GM19455 (cell line): ENCODE data around the gene CST6.
"Not testable (repeated sequence)": the region's sequence is repeated elsewhere in the genome, so short reads cannot be mapped to it uniquely, and the experiment has no call there.

ENCODE experiments used
- ATAC-seq: cut with Tn5 transposase; IDR thresholded peaks from one replicate; pipeline ENCODE4 v1.9.1; 2021; ENCODE audit not compliant: unreplicated experiment

CST6 gene

DNA sequence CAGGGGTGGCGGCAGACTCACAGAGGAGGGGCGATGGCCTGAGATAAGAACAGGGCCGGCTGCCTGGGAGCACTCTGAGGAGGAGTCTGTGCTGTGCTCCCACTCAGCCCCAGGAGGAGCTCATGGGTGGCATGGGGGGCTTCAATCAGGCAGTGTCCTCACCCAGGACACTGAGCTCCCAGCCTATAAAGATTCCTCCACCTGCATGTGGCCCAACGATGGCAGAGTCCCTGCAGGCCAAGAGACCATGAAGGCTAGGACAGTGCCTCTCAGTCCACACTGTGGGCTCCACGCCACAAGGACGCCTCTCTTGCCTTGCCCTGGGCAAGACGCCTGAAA is 1.9 kb downstream of the CST6 start:
- ATAC-seq, result no peak

DNA sequence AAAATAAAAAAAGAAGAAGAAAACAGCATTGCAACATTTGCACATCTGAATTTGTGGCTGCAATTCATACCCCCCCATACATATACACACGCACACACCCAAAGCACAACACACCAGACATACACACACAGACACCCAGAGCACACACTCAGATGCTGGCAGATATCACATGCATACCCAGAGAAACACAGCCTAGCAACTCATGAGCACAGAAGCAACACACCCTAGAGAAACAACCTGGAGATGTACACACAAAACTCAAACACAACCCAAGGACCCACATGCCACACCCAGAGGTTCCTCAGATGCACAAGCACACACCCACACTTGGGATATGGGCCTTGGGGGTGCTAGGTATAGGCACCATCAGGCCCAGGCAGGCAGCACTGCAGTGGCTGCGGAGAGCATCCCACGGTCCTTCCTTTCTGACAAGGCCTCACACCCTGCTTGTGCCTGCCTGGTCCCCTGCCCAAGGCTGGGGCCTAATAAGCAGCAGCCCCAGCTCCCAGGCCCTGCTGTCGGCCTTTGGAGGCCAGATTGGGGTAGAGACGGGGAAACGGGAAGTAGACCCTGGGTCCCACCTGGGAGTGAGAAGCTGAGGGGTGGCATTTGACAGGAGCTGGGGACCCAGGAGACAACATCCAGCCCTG is 3.1 kb downstream of the CST6 start:
- no peak for ATAC-seq

DNA sequence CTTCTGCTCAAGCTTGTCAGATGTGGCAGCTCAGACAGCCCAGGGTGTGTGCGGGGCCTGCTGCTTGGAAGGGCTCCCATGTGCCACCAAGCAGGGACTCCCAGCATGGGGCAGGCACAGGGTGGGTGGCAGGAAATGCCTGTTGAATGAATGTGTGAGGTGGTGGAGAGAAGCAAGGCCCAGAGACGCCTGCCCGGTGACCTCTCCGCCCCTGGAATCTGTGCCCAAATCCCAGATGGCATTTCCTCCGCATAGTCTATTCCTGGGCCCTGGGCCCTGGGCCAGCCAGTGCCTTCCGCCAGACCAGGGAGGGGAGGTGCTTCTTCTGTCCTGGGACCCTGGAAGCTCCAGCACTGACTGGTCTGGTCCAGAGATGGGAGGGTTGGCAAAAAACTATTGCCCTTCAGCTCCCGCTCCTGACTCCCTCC is 3.7 kb downstream of the CST6 start:
- ATAC-seq, result no peak

DNA sequence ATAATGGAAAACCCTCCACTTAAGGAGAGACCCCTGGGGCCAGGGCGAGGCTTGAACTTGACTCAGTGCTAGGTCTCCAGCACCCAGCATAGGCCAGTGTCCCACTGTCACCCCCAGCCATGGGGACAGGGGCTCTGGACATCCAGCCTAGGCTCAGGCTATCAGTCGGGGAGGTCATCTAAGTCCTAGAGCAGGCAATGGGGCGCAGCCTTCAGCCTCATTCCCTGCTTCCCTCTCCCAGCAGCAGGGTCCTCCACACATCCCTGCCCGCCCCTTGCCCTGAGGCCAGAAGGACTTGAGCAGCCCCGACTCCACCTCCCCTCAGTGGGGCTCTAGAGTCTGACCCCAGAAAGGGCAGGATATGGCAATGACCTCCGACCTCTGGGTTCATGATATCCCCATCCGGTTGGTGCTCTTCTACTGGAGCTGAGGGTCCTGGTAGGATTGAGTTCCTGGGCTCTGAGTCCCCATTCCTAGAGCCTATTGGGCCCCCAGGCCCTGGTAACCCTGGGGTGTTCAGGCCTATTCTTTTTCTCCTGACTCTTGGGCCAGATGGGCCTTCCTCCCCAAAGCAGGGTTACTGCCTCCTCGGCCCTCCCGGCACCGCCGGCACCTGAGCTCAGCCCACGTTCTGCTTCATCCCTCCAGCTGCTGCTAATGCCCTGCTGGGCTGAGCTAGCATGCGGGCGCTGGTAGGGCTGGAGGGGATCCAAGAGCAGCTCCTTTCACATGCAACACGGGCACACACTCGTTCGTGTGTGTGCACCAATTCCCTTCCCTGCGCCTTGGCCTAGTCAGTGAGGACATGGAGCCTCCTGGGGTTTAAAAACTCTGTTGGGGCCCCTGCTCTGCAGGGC is 4.4 kb downstream of the CST6 start:
- ATAC-seq, result no peak

DNA sequence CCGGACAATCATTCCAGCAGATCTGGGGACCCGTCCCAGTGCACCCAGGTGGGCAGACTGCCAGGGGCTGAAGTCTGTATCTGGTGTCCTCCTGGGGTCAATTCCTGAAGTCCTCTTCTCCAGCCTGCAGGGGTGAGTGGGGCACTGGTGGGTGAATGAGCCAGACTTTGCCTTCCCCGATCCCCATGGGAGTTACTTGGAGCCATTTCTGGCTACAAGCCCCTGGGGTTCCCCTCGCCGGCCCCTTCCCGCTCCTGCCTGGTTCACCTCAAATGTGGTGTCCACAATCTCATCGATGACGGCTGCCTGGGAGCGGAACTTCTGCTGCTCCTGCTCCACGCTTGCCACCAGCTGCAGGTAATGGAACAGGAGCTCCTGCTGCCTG is 5.0 kb downstream of the CST6 start:
- ATAC-seq, result no peak

DNA sequence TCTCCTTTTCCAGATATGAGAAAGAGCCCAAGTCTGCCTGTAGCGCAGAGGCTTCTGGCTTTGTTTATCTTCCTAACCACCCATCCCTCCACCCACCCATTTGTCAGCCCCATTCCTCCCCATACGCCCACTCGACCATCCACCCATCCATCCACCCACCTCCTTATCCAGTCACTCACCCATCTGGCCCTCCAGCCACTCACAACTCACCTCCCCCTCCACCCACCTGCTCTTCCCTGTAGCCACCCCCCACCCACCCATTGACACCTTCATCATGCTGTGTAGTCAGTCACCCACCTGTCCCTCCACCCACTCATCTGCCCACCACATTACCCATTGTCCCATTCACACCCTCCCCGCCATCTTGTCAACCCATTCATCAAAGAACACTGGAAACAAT is 5.5 kb downstream of the CST6 start:
- no peak for ATAC-seq

DNA sequence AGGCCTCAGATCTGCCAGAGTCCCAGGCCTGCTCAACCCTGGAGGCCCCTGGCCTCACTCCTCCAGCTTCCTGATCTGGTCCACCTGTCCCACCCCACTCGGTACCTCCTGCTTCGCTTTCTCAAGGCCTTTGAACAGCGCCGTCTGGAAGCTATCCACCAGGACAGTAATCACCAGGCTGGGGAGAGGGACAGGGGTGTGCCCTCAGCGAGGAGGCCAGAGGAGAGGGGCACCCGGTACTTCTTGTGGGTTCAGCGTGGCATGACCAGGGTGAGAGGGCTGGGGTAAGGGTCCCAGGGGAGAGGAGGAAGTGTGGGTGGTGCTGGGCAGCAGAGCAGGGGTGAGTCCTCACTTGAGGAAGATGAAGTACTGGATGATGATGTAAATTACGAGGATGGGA is 8.4 kb downstream of the CST6 start:
- ATAC-seq, result no peak

DNA sequence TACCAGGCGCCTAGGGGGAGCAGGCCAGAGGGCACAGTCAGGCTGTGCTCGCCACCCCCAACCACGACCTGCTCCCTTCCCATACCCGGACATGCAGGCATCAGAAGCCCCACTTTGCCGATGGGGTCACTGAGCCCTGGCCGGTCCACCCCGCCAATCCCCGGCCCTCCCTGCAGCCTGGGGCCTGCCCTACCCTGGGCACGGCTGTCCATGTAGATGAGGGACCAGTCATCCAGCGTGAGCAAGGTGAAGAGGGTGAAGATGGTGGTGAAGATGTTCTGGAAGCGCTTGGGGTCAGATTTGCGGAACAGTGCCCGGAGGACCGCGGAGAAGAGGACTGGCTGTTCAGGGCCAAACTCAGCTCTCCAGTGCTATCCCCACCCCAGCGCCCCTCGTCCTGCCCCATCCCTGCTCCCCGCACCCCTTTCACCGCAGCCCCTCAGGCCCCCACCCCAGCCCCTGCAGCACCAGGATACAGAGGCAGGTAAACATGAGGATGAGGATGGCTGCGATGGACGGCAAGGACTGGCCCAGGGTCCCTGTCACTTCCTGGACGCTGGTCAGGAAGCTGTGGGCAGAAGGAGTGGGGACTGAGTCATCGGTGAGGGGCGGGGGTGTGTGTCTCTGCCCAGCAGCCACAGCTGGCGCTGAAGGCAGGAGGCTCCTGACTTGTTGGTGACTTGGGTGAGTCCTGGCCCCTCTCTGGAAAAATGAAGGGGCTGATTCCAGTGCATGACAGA is 9.0 kb downstream of the CST6 start:
- ATAC-seq, result no peak

DNA sequence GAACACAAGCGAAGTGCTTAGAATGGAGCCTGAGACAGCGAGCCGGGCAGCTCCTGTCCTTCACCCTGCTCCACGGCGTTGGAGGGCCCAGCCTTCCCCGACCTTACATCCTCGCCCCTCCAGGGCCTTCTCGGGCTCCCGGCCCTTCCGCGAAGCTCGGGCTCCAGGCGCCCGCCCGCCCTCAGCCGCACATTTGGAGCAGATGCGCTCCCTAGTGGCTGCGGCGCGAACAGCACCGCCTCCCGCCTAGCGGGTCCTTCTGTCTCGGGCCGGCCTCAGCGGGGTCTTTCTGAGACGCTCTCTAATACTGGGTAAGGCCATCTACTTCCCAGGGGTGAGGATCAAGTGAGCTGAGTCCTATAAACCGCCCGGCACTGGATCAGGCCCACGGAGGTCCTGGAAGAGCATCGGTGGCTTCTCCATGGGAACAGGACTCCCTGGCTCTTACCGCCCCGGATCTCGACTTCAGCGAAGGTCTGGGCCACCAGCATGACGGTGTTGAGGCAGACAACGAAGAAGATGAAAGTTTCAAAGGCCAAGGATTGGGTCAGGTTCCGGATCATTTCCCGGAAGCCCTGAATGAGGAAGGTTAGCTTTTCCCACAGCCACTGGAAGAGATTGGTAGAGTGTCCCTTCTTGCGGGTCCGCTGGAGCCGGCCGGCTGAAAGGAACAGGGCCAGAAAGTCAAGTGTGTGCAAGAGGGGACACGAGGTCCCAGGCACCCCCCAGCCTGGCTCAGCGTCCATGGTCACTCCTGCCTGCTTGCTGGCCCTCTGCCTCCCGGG is 10.8 kb downstream of the CST6 start:
- no peak for ATAC-seq

DNA sequence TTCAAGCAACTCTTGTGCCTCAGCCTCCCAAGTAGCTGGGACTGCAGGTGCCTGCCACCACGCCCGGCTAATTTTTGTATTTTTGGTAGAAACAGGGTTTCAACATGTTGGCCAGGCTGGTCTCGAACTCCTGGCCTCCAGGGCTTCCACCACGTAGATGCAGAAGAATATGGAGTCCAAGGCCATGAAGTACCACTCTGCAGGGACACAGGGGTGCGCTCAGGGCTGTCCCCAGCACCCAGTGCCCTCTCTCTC is 11.3 kb downstream of the CST6 start:
- ATAC-seq, result not testable (repeated sequence)

DNA sequence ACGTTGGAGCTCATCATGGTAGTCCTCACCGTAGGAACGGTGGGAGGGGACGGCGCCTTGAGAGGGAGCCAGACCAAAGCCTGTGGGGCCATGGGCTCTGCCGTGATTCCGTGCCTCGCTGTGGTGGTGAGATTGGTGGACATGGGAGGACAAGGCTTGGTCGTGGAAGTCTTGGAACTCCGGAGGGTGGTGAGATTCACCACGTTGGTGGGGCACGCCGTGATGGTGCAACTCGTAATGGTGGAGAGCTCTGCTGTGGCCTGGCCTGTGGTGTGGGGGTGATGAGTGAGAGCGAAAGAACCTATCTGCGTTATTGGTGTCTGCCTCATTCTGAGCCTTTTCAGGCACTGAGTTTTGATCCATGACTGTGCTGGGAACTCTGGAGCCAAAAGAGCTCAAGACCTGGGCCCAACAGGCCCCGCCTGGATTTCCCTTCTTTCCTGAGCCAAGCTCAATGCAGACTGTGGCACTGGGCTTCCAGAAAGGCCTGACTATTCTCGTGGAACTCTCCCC is 14.3 kb downstream of the CST6 start, which contains the start of gene CATSPER1:
CATSPER1 (minus strand) TSS at position 463 of the 513 bp plus-strand sequence; CDS start at position 363, 100 bp downstream.
- no peak for ATAC-seq

DNA sequence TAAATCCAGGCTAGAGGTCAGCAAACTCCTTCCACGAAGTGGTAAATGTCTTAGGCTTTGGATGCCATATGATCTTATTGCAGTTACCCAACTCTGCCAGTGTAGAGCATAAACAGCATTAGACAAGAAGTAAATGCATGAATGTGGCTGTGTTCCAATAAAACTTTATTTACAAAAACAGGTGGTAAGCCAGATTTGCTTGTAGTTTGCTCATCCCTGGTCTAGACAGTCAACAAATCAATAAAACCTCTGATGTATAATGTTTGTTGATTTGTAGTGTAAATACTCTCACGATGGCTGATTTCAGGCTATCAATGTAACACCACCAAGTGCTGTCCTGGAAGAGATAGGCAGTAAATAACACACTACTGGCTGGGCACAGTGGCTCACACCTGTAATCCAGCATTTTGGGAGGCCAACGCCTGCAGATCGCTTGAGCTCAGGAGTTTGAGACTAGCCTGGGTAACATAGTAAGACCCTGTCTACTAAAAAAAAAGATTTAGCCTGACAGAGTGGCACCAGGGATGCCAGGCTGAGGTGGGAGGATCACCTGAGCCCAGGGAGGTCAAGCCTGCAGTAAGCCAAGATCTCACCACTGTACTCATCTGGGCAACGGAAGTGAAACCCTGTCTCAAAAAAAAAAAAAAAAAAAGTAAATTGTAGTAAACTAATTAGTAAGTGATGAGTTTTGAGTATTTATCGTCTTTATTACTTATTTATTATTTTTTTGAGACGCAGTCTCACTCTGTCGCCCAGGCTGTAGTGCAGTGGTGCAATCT is 21.3 kb downstream of the CST6 start:
- ATAC-seq, result no peak

DNA sequence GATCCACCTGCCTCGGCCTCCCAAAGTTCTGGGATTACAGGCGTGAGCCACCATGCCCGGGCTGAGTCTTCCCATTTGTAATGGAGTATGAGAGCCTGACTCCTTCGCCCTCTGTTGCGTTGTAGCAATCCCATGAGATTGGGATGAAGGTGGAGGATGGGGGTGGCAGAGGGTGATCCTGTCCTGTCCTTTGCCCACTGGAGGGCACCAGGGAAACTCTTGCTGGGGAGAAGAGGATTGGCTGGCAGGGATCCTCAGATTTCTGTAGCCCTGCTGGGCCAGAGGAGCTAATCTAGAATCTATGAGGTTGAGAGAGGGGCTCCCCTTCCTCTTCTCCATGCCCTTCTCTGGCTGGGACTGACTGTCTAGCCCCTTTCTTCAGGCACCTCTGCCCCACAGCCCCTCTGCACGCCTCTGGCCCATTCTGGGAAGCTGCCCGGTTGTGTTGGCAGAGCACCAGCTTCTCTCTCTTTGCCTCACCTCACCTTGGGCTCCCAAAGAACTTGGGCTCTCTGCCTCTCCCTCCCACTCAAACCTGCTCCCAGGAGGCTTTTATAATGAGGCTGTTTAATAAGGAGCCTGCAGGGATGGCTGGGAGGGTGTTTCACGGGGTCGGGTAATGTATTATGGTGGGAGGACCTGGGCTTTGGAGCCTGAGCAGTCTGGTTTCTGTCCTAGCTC is 24.0 kb downstream of the CST6 start:
- ATAC-seq, result no peak

DNA sequence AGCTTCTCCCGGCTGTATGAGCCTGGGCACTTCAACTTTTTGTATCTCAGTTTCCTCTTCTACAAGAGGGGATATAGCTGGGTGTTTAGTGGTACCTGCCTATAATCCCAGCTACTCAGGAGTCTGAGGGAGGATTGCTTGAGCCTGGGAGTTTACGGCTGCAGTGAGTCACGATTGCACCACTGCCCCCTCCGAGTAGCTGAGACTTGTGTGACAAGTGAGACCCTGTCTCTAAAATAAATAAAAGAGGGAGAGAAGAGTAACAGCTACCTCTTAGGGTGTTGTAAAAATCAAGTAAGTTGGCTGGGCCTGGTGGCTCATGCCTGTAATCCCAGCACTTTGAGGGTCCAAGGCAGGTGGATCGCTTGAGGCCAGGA is 24.5 kb downstream of the CST6 start:
- no peak for ATAC-seq

DNA sequence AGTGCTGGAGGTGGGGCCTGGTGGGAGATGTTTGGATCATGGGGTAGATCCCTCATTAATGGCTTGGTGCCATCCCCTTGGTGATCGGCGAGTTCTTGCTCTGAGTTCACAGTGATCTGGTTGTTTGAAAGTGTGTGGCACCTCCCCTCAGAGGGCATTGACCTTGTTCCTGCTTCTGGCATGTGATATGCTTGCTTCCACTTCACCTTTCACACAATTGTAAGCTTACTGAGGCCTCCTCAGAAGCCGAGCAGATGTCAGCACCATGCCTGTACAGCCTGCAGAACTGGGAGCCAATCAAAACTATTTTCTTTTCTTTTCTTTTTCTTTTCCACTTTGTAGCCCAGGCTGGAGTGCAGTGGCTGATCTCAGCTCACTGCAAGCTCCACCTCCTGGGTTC is 25.5 kb downstream of the CST6 start:
- no peak for ATAC-seq

DNA sequence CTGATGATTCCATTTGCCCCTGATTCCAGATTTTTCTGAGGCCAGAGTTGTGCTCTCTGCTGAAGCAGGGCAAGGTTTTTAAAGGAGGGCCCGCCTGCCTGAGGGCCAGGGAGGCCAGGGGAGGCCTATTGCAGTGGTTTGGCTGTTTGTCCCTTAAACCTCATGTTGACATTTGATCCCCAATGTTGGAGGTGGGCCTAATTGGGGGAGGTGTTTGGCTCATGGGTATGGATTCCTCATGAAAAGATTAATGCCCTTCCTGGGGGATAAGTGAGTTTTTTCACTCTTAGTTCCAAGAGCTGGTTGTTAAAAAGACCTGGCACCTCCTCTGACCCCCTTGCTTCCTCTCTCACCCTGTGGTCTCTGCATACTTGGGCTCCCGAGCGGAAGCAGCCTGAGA is 28.0 kb downstream of the CST6 start:
- no peak for ATAC-seq

DNA sequence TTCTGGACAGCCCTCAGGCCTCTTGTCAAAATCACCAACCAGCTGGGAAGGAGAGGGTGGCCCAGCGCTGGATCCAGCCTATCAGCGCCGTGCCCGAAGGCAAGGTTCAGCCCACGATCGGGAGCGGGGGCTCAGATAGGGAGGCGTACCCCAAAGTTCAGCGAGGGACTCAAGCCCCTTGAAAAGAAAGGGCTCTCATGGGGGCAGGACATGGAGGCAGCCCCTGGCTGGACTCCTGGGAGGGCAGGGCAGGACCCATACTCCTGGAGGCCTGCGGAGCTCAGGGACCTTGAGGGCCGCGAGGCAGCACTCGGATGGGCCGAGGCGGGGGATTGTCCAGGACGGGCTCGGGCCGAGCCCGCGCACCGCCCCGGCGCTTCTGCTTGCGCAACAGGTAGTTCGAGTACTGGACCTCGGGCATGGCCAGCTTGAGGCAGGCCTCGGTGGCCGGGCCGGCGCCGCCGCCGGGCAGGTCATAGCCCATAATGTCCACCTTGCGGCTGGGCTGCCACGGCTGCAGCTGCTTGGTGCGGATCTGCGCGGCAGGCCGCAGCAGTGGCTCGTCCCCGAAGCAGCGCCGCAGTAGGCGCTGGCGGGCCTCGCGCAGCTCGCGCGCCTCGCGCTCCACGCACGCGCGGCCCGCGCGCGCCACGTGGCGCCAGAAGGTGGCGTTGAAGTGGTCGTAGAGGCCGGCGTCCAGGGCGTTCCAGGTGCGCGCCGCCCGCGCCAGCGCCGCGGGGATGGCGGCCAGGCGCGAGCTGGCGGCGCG is 30.6 kb downstream of the CST6 start:
- ATAC-seq, result no peak

DNA sequence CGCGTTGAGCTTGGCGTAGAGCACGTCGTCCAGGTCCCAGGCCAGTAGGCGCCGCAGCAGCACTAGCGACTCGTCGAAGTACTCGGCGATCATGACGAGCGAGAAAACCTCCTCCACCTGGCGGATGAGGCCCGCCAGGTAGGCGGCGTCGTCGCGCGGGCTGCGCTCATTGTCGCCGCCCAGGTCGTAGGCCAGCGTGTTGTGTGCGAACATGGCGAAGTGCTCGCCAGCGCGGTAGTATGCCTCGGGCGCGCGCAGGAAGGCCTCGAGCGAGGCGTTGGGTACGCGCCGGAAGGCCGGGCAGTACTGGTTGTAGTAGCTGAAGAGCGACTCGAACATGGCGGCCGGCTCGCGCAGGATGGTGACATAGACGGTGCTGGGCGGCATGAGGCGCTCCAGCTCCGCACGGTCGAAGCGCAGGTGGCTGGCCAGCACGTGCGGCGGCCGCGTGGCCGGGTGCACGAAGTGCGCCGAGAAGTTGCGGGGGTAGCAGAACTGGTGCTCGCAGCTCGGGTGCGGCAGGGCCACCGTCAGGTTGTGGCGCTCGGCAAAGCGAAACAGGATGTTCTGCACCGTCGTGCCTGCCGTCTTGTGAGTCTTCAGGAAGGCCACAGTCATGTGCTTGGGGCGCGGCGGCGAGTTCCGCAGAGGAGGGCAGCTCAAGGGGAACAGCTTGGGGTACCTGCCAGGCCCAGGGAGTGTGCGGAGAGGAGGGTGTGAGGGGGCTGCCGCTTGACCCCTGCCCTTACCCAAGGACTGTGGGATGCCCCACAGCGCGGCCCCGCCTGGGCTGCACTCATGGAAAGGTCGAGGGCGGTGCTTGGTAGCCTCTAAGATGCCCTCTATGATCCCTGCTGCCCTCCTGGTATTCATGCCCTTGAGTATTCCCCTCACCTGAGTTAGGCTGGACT is 31.4 kb downstream of the CST6 start:
- ATAC-seq, result no peak
